ENCODE results near the gene HELLS.

Gene HELLS

GRCh38 chr10:94546049-94546900, 687 bp downstream of the HELLS start:
- TF ChIP-seq CEBPB (IDR thresholded peaks at IDR 0.05) (no peak), TAF1 (IDR thresholded peaks at IDR 0.05; ENCODE audit: low read depth) (no peak), MAX (IDR thresholded peaks at IDR 0.05) (no peak)

GRCh38 chr10:94546901-94547185, 1.3 kb downstream of the HELLS start:
- no peak for TF ChIP-seq USF1 (IDR thresholded peaks at IDR 0.05)

- TF ChIP-seq RAD21 (IDR thresholded peaks at IDR 0.05; ENCODE audit: low read depth), result no peak
- TF ChIP-seq TEAD4 (IDR thresholded peaks at IDR 0.05), result no peak
- TF ChIP-seq REST (IDR thresholded peaks at IDR 0.05; ENCODE audit: low read depth), result no peak
- TF ChIP-seq NFIC (IDR thresholded peaks at IDR 0.05), result no peak
- TF ChIP-seq EP300 (IDR thresholded peaks at IDR 0.05; ENCODE audit: borderline replicate concordance), result no peak
Observed at GRCh38 chr10:94549221-94549620, 3.6 kb downstream of the HELLS start.

- peak; percentile 51; the same call in 1 of the 2 replicates for TF ChIP-seq TEAD4 (IDR thresholded peaks at IDR 0.05)
- TF ChIP-seq CEBPB (IDR thresholded peaks at IDR 0.05), result peak; percentile 81
Observed at GRCh38 chr10:94567714-94568307, 22.2 kb downstream of the HELLS start.

GRCh38 chr10:94571081-94571480, 25.5 kb downstream of the HELLS start:
- TF ChIP-seq TCF12 (IDR thresholded peaks at IDR 0.05; ENCODE audit: low read depth) (no peak), TAF1 (IDR thresholded peaks at IDR 0.05; ENCODE audit: low read depth) (no peak), NFIC (IDR thresholded peaks at IDR 0.05) (no peak), MAX (IDR thresholded peaks at IDR 0.05) (no peak), ZBTB7A (IDR thresholded peaks at IDR 0.05; ENCODE audit: low read depth) (no peak)

GRCh38 chr10:94571528-94571927, 25.9 kb downstream of the HELLS start:
- TF ChIP-seq YY1 (IDR thresholded peaks at IDR 0.05; ENCODE audit: low read depth), result no peak
- no peak for TF ChIP-seq FOXM1 (IDR thresholded peaks at IDR 0.05; ENCODE audit: borderline replicate concordance, low read depth)

GRCh38 chr10:94578790-94579189, 33.2 kb downstream of the HELLS start:
- TF ChIP-seq ZBTB7A (IDR thresholded peaks at IDR 0.05; ENCODE audit: low read depth), result no peak
- no peak for TF ChIP-seq TAF1 (IDR thresholded peaks at IDR 0.05; ENCODE audit: low read depth)
- no peak for TF ChIP-seq FOXM1 (IDR thresholded peaks at IDR 0.05; ENCODE audit: borderline replicate concordance, low read depth)
- TF ChIP-seq RAD21 (IDR thresholded peaks at IDR 0.05; ENCODE audit: low read depth), result no peak
- no peak for TF ChIP-seq NFIC (IDR thresholded peaks at IDR 0.05)
- TF ChIP-seq CREB1 (IDR thresholded peaks at IDR 0.05; ENCODE audit: low read depth), result no peak
- no peak for TF ChIP-seq CEBPB (IDR thresholded peaks at IDR 0.05)
- TF ChIP-seq REST (IDR thresholded peaks at IDR 0.05; ENCODE audit: low read depth), result no peak
- TF ChIP-seq TCF12 (IDR thresholded peaks at IDR 0.05; ENCODE audit: low read depth), result no peak
- no peak for TF ChIP-seq YY1 (IDR thresholded peaks at IDR 0.05; ENCODE audit: low read depth)
- TF ChIP-seq MAX (IDR thresholded peaks at IDR 0.05), result no peak
- no peak for TF ChIP-seq USF1 (IDR thresholded peaks at IDR 0.05)
- TF ChIP-seq EGR1 (IDR thresholded peaks at IDR 0.05), result no peak

Measured in Ishikawa (cell line).